HG03103 (cell line): ENCODE results near the gene FRAT1.

ENCODE experiments used
- ATAC-seq: cut with Tn5 transposase; IDR thresholded peaks from one replicate; pipeline ENCODE4 v1.9.1; 2021; ENCODE audit warnings: low read depth; ENCODE audit not compliant: unreplicated experiment

The FRAT1 gene

DNA sequence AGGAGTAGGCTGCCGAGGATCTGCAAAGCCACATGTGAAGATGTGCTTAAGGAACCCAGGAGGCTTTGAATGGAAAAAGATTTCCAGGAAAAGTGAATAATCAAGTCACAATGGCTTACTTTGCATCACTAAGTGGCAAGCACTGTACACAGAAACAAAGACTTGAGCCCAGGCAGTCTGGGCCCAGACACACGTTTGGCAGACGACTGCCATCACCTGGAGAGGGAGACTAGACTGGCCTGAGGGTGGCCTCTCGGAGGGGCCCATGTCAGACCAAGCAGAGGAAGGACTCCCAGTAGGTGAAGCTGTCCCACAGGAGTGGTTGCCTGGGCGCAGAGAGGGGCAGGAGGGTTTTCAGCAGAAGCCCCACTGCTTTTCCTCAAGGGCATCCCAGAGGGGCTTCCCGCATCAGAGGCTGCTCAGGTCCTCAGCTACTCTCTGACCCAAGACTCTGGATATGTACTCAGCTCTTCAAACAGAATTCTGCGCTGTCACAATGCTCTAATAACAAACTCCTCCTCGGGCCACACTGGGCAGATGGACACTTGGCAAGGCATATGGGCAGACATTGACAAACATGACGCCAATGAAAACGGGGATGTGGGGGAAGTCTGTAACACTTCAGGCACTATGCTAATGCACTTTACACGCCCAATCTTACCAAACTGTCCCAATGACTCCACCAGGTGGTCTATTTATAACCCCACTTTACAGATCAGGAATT is 43.4 kb downstream of the FRAT1 start:
- no peak for ATAC-seq

DNA sequence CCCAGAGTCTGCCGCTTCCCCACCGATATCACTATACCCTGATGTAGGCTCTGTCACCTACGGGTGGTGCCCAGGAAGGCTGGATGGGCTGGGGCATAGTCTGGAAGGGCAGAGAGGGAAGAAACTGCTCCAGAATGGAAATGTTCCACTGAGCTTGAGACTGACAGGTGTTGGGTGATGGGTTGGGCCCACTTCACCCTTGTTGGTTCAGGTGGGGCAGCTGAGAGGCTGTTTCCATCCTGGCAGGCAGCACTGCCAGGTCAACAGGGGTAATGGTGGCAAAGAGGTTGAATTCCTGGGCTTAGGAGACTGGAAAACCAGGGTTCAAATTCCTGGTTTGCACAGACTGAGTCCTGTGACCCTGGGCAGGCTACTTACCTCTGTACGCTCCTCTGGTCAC is 44.0 kb downstream of the FRAT1 start:
- ATAC-seq, result no peak

DNA sequence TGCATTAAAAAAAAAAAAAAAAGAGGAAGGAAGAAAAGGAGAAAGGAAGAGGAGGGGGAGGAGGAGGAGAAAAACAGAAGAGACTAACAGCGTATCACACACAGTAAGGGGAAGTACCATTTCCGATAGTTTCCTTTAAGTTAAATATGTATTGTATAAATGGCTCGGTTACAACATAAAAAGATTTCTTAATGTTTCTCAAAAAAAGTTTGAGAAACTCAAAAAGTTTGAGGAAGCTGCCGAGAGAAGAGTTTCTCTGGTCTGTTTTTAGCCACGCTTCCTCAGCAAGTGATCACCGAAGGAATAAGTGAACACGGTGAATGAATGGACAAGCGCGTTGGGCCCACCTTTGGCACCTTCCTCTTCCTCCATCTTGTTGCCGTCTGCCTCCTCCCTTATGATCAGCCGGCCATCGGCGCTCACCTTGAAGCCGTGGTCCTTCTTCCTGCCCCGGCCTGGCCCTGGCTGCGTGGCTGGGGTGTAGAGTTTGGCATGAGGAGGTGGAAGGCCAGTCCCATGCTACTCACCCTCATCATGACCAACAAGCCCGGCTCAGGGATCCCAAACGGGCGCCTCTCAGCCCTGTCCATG is 46.8 kb downstream of the FRAT1 start:
- no peak for ATAC-seq

DNA sequence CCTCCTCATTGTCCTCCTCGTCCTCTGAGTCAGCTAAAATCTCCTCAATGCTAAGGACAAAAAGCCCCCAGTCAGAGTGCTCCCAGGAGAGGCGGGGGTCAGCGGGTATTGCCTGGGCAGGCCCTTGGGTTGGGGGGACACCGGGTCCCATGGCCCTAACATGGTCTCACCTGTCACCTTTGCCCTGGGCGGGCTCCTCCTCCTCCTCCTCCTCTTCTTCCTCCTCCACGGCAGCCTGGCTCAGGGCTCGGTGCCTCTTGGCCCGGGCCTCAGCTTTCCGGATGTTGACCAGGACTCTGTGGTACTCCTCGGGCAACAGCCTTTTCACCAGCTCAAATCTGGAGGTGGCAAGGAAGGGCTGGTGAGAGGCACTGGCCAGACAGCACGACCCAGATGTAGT is 47.5 kb downstream of the FRAT1 start:
- ATAC-seq, result no peak

DNA sequence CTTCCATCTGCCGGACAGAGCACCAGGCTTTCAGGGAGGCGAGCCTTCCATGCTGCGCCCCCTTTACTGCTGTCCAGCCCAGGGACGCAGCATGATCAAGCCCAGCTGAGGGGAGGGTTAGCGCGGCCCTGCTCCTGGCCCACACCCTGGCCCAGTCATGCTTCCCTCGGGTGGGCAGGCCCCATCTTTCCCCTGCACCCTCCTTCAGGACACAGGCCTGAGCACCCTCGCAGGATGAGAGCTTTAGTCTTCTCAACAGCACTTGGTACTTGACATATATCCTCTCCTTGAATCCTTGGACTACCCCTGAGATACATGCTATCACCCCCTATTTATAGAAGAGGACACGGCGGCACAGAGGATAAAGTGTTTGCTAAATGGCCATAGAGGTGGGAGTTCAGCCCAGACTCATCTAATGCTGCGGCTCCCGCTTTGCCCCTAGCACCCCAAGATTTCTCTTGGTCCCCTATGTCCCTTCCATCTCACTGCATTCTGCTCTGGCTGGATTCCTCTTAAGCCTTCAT is 48.1 kb downstream of the FRAT1 start:
- ATAC-seq, result no peak
